ENCODE results near the gene GRK2. TPM values are rescaled to one million over a fixed set of nuclear protein-coding genes. Genes with fewer than 3 reads are reported as not detected.

The GRK2 gene
- total and polyA plus RNA-seq, 12 donors = 34.2 to 65.0 (median 45.5) TPM

GRCh38 chr11:67279589-67280340 lies 13.5 kb downstream of the GRK2 start:
- Histone ChIP-seq H3K36me3 (peaks cover 19 to 84% (median 54%) of the 10 kb centered on the region in 9 donors), H3K27ac (peak overlapping the region in 7 of 10 donors; percentile 46 to 98 (median 91)), H3K4me3 (no peak overlapping the region), H3K4me1 (peaks cover 27 to 98% (median 49%) of the 10 kb centered on the region in 9 donors), H3K27me3 (no peaks in the 10 kb centered on the region), H3K9me3 (no peaks in the 10 kb centered on the region)
- WGBS, 2 donors = 81 to 84% methylated on average over 17 of the region's 17 CpGs
- TF ChIP-seq, protein P1, sequence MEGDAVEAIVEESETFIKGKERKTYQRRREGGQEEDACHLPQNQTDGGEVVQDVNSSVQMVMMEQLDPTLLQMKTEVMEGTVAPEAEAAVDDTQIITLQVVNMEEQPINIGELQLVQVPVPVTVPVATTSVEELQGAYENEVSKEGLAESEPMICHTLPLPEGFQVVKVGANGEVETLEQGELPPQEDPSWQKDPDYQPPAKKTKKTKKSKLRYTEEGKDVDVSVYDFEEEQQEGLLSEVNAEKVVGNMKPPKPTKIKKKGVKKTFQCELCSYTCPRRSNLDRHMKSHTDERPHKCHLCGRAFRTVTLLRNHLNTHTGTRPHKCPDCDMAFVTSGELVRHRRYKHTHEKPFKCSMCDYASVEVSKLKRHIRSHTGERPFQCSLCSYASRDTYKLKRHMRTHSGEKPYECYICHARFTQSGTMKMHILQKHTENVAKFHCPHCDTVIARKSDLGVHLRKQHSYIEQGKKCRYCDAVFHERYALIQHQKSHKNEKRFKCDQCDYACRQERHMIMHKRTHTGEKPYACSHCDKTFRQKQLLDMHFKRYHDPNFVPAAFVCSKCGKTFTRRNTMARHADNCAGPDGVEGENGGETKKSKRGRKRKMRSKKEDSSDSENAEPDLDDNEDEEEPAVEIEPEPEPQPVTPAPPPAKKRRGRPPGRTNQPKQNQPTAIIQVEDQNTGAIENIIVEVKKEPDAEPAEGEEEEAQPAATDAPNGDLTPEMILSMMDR (IDR thresholded peaks at IDR 0.05) = no peak
- DNase-seq (peak in 1 of 2 donors; percentile 10), ATAC-seq (no peak)
- intact Hi-C loops (cut with DNase I) = no loop called here

DNA sequence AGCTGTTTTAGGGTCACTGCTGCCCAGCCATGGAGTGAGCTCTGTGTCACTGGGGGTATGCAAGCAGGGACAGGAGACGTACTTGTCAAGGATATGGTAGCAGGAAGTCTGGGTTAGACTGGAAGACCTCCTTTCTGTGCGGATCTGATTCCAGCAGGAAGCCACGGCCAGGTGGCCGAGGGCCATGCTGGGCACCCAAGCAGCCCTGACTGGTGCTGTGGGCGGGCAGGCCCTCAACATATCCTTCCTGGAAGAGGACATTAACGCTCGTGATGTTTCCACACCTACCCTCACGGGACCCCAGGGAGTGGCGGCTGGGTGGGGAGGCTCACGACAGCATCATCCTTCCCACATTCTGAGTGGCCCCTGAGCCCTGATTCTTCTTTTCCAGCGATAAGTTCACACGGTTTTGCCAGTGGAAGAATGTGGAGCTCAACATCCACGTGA lies 14.1 kb downstream of the GRK2 start:
- DNase-seq = no peak
- H3K9me3 ChIP-seq = no peaks in the 10 kb centered on the region
- H3K4me3 ChIP-seq = no peak overlapping the region
- H3K4me1 ChIP-seq = peaks cover 21 to 98% (median 43%) of the 10 kb centered on the region in 9 donors
- H3K27me3 ChIP-seq = no peaks in the 10 kb centered on the region
- H3K36me3 ChIP-seq = peaks cover 23 to 84% (median 60%) of the 10 kb centered on the region in 9 donors
- ATAC-seq = no peak
- TF ChIP-seq, protein P1 (IDR thresholded peaks at IDR 0.05) = no peak
- WGBS, 2 donors = 67 to 72% methylated on average over 13 of the region's 13 CpGs
- peak overlapping the region in 6 of 10 donors; percentile 39 to 98 (median 76) for H3K27ac ChIP-seq
- intact Hi-C loops (cut with DNase I) = no loop called here

GRCh38 chr11:67280788-67281551 lies 14.7 kb downstream of the GRK2 start:
- no peak for ATAC-seq
- TF ChIP-seq, protein P1 (IDR thresholded peaks at IDR 0.05) = no peak
- peak in 1 of 2 donors; percentile 16 for DNase-seq
- Histone ChIP-seq H3K27me3 (no peaks in the 10 kb centered on the region), H3K4me1 (peaks cover 15 to 98% (median 37%) of the 10 kb centered on the region in 9 donors), H3K9me3 (no peaks in the 10 kb centered on the region), H3K4me3 (no peak overlapping the region), H3K27ac (peak overlapping the region in 5 of 10 donors; percentile 39 to 98 (median 64)), H3K36me3 (peaks cover 27 to 84% (median 66%) of the 10 kb centered on the region in 9 donors)
- 94 to 95% methylated on average over 31 of the region's 31 CpGs for WGBS, 2 donors
- intact Hi-C loops (cut with DNase I) = no loop called here

DNA sequence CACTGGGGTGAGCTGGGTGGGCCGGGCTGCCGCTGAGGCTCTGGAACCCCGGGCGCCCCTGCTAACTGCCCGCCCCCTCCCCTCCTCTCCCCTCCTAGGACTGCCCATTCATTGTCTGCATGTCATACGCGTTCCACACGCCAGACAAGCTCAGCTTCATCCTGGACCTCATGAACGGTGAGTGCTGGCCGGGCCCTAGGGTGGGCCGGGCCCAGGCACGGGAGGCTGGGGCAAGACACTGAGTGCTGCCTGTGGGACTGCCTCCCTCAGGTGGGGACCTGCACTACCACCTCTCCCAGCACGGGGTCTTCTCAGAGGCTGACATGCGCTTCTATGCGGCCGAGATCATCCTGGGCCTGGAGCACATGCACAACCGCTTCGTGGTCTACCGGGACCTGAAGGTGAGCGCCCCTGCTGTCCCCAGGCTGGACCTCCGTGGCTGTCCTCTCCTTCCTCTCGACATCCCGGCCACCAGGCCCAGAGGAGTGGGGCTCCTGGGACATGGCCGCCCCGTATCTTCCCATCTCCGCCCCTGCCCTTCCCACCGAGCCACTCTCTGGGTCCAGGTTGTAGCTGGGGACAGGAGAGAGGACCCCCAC lies 15.4 kb downstream of the GRK2 start:
- H3K4me3 ChIP-seq = no peak overlapping the region
- 92 to 93% methylated on average over 26 to 27 of the region's 27 CpGs for WGBS, 2 donors
- H3K4me1 ChIP-seq = peaks cover 12 to 98% (median 34%) of the 10 kb centered on the region in 9 donors
- DNase-seq (no peak), ATAC-seq (no peak)
- H3K27ac ChIP-seq = peak overlapping the region in 3 of 10 donors; percentile 15 to 98 (median 36)
- H3K36me3 ChIP-seq = peaks cover 27 to 90% (median 68%) of the 10 kb centered on the region in 9 donors
- H3K9me3 ChIP-seq = no peaks in the 10 kb centered on the region
- no peaks in the 10 kb centered on the region for H3K27me3 ChIP-seq
- intact Hi-C loops (cut with DNase I) = no loop called here
- TF ChIP-seq, protein P1 (IDR thresholded peaks at IDR 0.05) = no peak
